DOHH2 (cell line): Measurements from ENCODE around the gene EVC2.

ENCODE experiments used
- H3F3A ChIP-seq: fragments of 200-600 bp; sonication (generic), shearing (Covaris generic); 2 replicates; pipeline ENCODE4 v1.6.0; 2016; ENCODE audit warnings: antibody characterized with exemption, mild to moderate bottlenecking; ENCODE audit not compliant: control insufficient read depth, insufficient read depth
- H3K27ac ChIP-seq: fragments of 200-600 bp; sonication (generic); 2 replicates; pipeline ENCODE4 v1.5.1; 2014; ENCODE audit warnings: low read depth, mild to moderate bottlenecking, low read length, moderate library complexity
- H3K27me3 ChIP-seq: fragments of 200-600 bp; sonication (generic); 2 replicates; pipeline ENCODE4 v1.6.1; 2014; ENCODE audit warnings: mild to moderate bottlenecking, low read length, mixed read lengths; ENCODE audit not compliant: control insufficient read depth
- H3K36me3 ChIP-seq: fragments of 200-600 bp; sonication (generic); 2 replicates; pipeline ENCODE4 v1.6.1; 2014; ENCODE audit warnings: mild to moderate bottlenecking, low read length, moderate library complexity, mixed read lengths; ENCODE audit not compliant: control insufficient read depth
- H3K4me1 ChIP-seq: fragments of 200-600 bp; sonication (generic); 2 replicates; pipeline ENCODE4 v1.6.1; 2014; ENCODE audit warnings: mild to moderate bottlenecking, low read length, mixed read lengths; ENCODE audit not compliant: control insufficient read depth
- H3K4me2 ChIP-seq: fragments of 200-600 bp; sonication (generic); 2 replicates; pipeline ENCODE4 v1.6.0; 2014; ENCODE audit warnings: mild to moderate bottlenecking, low read length, moderate library complexity
- H3K4me3 ChIP-seq: fragments of 200-600 bp; sonication (generic); 2 replicates; pipeline ENCODE4 v1.5.1; 2014; ENCODE audit warnings: mild to moderate bottlenecking, low read length, mixed read lengths
- H3K79me2 ChIP-seq: fragments of 200-600 bp; sonication (generic); 2 replicates; pipeline ENCODE4 v1.6.1; 2014; ENCODE audit warnings: mild to moderate bottlenecking, low read length, mixed read lengths; ENCODE audit not compliant: control insufficient read depth
- H3K9me2 ChIP-seq: fragments of 200-600 bp; sonication (generic); replicated peaks from 2 replicates; pipeline ENCODE4 v1.6.1; 2014; ENCODE audit warnings: mild to moderate bottlenecking, low read length, mixed read lengths; ENCODE audit not compliant: control insufficient read depth
- H3K9me3 ChIP-seq: fragments of 200-600 bp; sonication (generic); 2 replicates; pipeline ENCODE4 v1.6.1; 2014; ENCODE audit warnings: antibody characterized with exemption, low read length, mixed read lengths; ENCODE audit not compliant: control insufficient read depth, insufficient read depth
- H4K20me1 ChIP-seq: fragments of 200-600 bp; sonication (generic); 2 replicates; pipeline ENCODE4 v1.6.0; 2014; ENCODE audit warnings: low read depth, mild to moderate bottlenecking, antibody characterized with exemption, low read length, moderate library complexity; ENCODE audit not compliant: control insufficient read depth, insufficient read depth
- EZH2phosphoT487 ChIP-seq: fragments of 200-600 bp; sonication (generic); IDR thresholded peaks from 2 replicates; pipeline ENCODE4 v1.6.1; 2017; ENCODE audit warnings: borderline replicate concordance, mild to moderate bottlenecking, antibody characterized with exemption, low read length, moderate library complexity, mixed read lengths
- TF ChIP-seq, protein P1 (sequence below): fragments of 200-600 bp; sonication (generic); IDR thresholded peaks from one replicate; pipeline ENCODE4 v1.5.1; 2014; ENCODE audit warnings: antibody characterized with exemption, mild to moderate bottlenecking, low read depth, low read length; ENCODE audit not compliant: poor library complexity, severe bottlenecking

EVC2 gene

DNA sequence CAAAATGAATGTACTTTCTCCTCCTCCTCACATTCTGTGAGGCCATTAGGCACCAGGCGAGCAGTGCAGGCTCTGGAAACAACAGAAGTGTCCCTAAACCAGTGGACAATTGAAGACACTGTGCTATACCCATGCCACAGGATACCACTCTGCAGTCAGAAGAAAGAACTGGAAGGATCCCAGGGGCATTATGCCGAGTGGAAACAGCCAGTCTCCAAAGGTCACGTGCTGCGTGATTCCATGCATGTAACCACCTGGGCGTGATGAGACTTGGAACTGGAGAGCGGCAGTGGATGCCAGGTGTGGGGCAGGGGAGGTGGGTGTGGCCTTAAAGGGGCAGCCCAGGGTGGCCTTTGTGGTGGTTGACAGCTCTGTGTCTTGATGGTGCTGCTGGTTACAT, 139.4 kb downstream of the EVC2 start:
- no peaks in the 10 kb centered on the region for H3K4me1 ChIP-seq
- H3K36me3 ChIP-seq, result no peaks in the 10 kb centered on the region
- TF ChIP-seq EZH2phosphoT487, result no peak
- TF ChIP-seq, protein P1, sequence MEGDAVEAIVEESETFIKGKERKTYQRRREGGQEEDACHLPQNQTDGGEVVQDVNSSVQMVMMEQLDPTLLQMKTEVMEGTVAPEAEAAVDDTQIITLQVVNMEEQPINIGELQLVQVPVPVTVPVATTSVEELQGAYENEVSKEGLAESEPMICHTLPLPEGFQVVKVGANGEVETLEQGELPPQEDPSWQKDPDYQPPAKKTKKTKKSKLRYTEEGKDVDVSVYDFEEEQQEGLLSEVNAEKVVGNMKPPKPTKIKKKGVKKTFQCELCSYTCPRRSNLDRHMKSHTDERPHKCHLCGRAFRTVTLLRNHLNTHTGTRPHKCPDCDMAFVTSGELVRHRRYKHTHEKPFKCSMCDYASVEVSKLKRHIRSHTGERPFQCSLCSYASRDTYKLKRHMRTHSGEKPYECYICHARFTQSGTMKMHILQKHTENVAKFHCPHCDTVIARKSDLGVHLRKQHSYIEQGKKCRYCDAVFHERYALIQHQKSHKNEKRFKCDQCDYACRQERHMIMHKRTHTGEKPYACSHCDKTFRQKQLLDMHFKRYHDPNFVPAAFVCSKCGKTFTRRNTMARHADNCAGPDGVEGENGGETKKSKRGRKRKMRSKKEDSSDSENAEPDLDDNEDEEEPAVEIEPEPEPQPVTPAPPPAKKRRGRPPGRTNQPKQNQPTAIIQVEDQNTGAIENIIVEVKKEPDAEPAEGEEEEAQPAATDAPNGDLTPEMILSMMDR, result no peak
- no peaks in the 10 kb centered on the region for H3F3A ChIP-seq
- H3K79me2 ChIP-seq, result no peaks in the 10 kb centered on the region
- no peaks in the 10 kb centered on the region for H3K9me3 ChIP-seq
- H3K4me2 ChIP-seq, result no peak overlapping the region
- H4K20me1 ChIP-seq, result no peaks in the 10 kb centered on the region
- H3K4me3 ChIP-seq, result no peak overlapping the region
- H3K27ac ChIP-seq, result no peak overlapping the region
- H3K9me2 ChIP-seq, result no peaks in the 10 kb centered on the region
- no peaks in the 10 kb centered on the region for H3K27me3 ChIP-seq

DNA sequence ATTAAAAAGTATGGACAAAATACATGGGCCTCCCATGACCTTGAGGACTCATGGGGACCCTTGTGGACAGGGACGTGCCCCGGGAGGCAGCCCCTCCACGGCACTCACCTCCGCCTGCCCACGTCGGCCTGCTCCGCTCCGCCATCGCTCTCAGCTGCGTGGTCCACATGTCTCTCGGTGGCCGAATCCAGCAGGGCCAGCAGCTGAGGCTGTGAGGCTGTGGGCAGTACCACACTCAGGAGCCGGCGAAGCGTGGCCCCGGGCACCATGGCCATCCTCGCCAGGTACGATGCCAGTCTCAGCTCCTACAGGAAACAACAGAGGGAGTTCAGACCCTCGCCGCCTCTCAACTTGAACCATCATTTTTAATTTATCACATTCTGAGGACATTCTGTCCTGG, 140.0 kb downstream of the EVC2 start:
- H3K36me3 ChIP-seq, result no peaks in the 10 kb centered on the region
- H3K4me2 ChIP-seq, result no peak overlapping the region
- H3K79me2 ChIP-seq, result no peaks in the 10 kb centered on the region

DNA sequence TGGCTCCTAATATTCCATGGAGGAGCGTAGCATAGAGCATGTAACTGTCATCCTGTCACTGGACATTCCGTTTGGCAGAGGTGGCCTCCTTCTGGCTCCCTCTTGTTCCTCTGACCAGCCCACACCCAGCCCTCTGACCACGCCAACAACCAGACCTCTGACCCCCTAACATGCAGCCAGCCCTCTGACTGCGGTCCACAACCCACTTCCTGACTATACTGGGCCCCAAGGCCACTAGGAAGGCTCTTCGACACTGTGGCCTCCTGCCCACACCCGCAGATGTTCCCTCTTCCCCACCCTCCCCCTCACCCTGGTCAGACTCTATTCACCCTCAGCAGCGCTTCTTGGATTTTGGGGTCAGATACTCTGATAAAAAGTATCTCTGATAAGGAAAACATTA, 141.4 kb downstream of the EVC2 start:
- H3K9me3 ChIP-seq, result no peaks in the 10 kb centered on the region
- no peaks in the 10 kb centered on the region for H4K20me1 ChIP-seq
- TF ChIP-seq, protein P1, result no peak
- TF ChIP-seq EZH2phosphoT487, result no peak
- no peak overlapping the region for H3K27ac ChIP-seq
- no peaks in the 10 kb centered on the region for H3F3A ChIP-seq
- H3K79me2 ChIP-seq, result no peaks in the 10 kb centered on the region
- no peak overlapping the region for H3K4me3 ChIP-seq
- H3K36me3 ChIP-seq, result no peaks in the 10 kb centered on the region
- H3K4me1 ChIP-seq, result no peaks in the 10 kb centered on the region
- no peaks in the 10 kb centered on the region for H3K27me3 ChIP-seq
- no peaks in the 10 kb centered on the region for H3K9me2 ChIP-seq
- no peak overlapping the region for H3K4me2 ChIP-seq

More for the DNA sequence above, 140.0 kb downstream of the EVC2 start:
- H3F3A ChIP-seq, result no peaks in the 10 kb centered on the region
- no peaks in the 10 kb centered on the region for H3K4me1 ChIP-seq
- TF ChIP-seq, protein P1, result no peak
- TF ChIP-seq EZH2phosphoT487, result no peak
- H3K4me3 ChIP-seq, result no peak overlapping the region
- no peaks in the 10 kb centered on the region for H3K27me3 ChIP-seq
- no peaks in the 10 kb centered on the region for H3K9me2 ChIP-seq
- H3K9me3 ChIP-seq, result no peaks in the 10 kb centered on the region
- no peak overlapping the region for H3K27ac ChIP-seq
- H4K20me1 ChIP-seq, result no peaks in the 10 kb centered on the region

DNA sequence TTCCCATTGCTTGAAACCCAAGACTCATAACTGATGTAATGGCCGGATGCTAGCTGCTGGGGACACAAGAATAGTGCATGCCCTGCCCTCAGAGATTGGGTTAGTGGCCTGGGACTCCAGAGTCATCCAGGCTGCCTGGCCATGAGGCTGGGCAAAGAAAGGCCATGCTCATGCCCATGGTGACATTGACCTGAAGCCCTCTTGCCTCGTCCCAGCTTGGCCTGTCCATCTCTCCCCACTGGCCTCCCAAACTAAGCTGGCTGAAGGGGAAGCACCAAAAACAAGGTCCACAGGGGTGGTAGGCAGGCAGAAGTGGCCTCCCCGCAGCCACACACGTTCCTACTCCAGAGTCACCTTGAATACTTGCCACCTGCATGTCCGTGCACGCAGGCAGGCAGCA, 141.8 kb downstream of the EVC2 start:
- Histone ChIP-seq H3K4me1 (no peaks in the 10 kb centered on the region), H3K27me3 (no peaks in the 10 kb centered on the region)

More for the DNA sequence above, 141.8 kb downstream of the EVC2 start:
- no peak for TF ChIP-seq EZH2phosphoT487
- TF ChIP-seq, protein P1, result no peak
- Histone ChIP-seq H3K4me2 (no peak overlapping the region), H3F3A (no peaks in the 10 kb centered on the region), H3K27ac (no peak overlapping the region), H3K4me3 (no peak overlapping the region), H3K9me2 (no peaks in the 10 kb centered on the region), H3K9me3 (no peaks in the 10 kb centered on the region), H3K36me3 (no peaks in the 10 kb centered on the region), H4K20me1 (no peaks in the 10 kb centered on the region), H3K79me2 (no peaks in the 10 kb centered on the region)
